HS-27A (cell line): ENCODE data around the gene FABP3.

ENCODE experiments used
- DNase-seq: peaks from one replicate; pipeline ENCODE4 v3.0.0-alpha.2; 2012; ENCODE audit warnings: low read depth, missing footprints

FABP3 gene

DNA sequence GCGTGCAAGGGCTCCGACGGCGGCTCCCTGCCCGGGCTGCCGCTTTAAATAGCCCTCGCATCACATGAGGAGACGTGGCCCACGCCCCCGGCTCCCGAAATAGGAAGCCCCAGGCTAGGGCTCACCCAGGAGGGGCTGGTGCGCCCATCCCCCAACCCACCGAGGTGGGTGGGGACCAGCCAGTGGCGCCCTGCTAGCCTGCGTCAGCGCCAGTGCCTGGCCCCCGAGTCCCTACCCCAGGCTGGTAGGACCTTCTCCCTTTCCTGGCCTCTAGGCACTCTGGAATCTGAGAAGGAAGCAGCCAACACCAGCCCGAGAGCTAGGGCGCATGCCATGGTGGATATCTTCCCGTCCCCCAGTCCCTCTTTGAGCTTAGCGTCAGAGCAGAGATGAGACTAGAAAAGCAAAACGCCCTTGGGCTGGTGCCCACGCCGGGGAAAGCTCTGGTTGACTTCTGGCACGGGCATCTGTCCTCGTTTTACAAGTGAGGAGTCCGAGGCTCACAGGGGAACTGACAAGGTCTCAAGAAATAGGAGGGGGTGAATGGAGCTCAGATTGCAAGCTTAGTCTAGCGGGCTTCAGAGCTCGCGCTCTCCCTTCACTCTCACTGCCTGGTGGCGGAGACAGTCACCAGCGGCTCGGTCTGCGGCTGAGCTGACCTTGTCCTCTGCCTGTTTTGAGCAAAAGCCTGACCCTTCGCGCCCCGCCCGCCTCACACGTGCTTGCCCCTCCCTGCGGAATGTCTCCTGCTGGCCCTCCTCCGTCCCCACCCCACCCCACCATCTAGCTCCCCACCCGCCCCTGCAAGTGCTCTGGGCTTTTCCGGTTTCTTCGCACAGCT, at the start of gene FABP3:
FABP3 (minus strand) TSS at position 21 of the 841 bp plus-strand sequence. CDS start 62 bp downstream, outside the sequence.
- DNase-seq, result no peak

DNA sequence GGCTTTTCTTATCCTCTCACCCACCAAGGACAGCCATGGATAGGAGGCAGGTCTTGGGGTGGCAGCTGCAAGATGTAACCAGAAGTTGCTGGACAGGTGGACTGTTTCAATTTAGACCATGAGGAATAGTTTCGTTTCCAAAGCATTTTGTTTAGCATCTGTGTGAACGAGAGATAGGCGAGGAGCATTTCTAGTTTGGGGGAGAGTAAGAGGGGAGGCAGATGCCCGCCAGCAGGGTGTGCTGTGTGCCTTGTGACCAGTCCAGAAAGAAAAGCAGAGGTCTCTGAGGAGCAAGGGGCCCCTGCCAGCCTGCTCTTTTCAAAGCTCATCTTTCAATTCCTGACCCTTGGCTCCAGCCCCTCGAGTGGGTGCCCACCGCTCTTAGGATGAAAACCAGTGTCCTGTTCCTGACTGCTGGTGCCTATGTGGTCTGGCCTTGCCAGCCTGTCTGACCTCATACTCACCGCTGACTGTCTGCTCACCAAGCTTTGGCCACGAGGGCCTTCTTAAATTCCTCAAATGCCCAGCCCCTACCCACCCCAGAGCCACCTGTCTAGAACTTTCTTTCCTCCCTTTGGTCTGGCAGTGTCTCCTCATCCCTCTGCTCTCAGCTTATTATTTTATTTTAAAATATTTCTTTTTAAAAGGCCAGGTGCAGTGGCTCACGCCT, 48.6 kb upstream of the FABP3 start:
- no peak for DNase-seq

- no peak for DNase-seq
Measured at GRCh38 chr1:31420716-31421115, 47.8 kb upstream of the FABP3 start.

DNA sequence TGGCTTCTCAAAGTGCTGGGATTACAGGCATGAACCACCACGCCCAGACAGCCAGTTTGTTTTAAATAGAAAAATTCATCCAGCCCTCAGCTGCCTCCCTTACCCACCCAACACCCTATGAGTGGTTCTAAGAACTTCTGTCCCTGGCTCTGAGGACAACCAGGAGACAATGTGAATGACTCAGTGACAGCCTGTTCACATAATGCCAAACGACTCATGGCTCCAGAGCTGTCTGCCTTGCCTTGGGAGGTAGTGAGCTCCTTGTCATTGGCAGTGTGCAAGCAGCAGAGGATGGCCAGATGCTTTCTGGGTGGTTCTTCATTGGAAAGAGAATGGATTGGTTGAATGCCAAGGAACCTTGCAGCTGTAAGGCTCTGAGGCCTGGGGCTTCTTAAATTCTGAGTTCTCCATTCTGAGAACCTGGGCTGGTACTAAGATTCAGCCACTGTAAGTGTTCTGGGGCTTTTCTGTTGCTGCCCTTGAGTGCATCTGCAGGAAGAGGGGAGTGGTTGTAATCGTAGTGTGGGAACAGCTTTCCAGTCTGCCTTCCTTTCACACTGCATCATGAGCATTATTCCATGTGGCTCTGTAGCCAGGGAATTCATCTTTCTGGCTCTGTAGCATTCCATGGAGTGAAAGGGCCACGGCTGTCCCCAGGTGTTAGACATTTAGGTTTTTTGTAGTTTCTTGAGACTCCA, 45.9 kb upstream of the FABP3 start:
- no peak for DNase-seq

- DNase-seq, result no peak
Measured at GRCh38 chr1:31417148-31417547, 44.3 kb upstream of the FABP3 start.

DNA sequence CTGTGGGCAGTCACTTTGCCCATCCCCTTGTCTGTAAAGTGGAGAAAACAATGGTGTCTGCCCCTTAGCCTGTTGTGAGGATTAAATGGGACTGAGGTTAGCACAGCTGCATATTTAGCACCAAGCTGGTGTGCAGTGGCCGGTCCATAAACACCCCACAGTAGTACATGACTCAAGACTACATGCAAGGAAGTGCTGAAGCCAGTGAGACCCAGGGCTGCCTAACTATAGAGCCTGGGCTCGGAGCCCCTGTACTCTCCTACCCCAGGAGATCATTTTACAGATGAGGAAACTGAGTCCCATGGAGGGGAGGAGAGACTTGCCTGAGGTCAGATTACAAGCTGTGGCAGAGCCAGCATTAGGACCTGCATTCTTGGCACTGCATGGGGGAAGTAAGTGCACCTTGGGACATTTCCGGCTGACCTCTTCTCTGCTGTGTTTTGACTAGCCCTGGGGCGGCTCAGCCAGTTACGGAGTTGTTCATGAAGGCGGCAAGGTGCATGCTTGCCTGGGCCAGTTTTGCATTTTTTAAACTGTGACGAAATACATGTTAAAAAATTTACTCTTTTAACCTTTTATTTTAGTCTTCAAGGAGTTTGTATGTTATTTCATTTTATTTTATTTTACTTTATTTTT, 43.3 kb upstream of the FABP3 start:
- DNase-seq, result no peak

DNA sequence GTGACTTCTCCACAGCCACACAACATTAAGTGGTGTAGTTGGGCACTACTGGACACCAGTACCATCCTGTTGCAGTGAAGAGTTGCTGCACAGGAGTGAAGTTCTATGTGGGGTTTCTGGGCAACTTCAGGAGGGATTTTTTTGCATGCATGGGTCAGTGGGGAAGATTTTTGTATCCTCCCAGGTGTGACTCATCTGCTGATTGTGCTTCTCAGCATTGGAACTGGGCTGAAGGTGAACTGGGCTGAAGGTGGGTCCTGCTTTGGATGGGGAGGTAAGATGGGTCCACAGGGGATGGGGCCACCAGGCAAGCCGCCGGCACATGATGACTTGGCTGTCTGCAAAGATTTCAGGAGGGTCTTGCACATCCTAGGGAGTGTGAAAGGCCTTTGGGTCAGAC, 42.8 kb upstream of the FABP3 start:
- no peak for DNase-seq

DNA sequence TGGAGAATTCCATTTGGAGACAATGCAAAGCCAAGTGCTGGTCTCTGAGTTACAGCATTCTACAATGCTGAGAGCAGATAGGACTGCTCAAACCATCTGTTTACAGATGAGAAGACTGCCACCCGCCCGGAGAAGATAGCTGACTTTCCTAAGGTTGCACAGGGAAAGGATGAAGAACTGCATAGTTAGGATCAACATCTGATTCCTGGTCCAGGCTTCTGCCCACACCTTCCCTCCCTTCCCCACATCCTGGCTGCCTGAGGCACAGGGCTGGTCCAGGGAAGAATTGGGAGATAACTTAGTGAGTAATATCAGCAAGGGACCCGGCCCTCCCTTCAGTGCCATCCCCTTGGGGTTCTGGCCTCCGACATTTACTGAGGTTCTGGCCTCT, 42.1 kb upstream of the FABP3 start:
- no peak for DNase-seq

GRCh38 chr1:31413405-31414001, 40.6 kb upstream of the FABP3 start:
- no peak for DNase-seq

- DNase-seq, result no peak
Measured at GRCh38 chr1:31412732-31413404, 40.0 kb upstream of the FABP3 start, which contains the start of gene SERINC2. Gene SERINC2, plus strand, starts transcription at chr1:31413213. Its CDS starts 53 bp downstream, at chr1:31413266.

DNA sequence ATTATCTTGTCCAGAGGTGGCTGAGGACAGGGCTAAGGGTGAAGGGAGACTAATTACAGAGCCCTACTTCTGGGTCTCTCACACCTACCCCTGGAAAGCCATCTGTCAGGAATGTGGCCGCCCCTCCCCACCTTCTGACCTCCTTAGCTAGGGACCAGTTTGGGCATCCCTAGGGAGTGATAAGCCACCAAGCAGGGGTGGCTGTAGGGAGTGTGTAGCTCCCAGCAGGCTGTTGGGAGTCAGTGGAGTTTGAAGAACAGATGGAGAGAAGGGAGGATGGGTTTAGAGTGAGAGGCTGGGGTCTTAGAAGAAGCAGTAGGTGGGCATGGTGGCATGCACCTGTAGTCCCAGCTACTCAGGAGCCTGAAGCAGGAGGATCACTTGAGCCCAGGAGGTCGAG, 39.3 kb upstream of the FABP3 start:
- no peak for DNase-seq

GRCh38 chr1:31410871-31411270, 38.0 kb upstream of the FABP3 start:
- no peak for DNase-seq

DNA sequence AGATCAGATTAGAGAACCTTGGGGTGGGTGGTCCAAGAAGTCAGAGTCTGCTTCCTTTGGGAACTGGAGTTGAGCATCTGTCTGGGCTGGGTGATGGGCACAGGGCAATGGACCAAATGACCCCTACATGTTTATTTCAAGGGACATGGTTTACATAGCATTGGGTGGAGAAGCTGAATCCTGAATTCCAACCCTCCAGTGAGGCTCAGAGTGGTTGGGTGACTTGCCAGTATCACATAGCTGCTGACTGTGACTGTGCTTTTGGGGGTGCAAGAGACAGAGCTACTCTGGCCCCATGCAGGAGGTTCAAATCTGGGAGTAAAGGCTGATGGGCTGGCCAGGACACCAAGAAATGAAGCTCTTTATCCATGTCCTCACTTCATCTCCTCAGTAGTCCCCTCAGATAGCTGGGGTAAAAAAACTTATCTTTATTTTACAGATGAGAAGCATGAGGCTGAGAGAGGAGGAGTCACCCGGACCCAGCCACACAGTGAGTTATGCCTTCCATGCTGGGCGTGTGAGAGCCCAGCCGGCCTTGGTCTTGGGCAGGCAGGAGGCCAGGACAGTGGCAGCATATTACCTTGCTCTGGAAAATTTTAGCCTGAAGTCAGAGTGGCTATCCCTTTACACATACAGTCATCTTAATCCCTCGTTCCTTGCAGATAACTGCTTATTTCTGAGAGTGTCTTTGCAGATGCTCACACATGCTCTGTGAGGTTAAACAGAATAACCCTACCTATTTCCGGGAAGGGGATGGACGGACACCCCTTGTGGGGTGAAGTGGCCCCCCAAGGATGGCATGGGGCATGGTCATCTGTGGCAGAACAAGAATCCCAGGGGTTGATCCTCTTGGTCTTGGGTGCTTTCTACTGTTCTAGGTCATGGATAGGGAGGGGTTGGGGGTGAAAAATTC, 37.3 kb upstream of the FABP3 start:
- no peak for DNase-seq

DNA sequence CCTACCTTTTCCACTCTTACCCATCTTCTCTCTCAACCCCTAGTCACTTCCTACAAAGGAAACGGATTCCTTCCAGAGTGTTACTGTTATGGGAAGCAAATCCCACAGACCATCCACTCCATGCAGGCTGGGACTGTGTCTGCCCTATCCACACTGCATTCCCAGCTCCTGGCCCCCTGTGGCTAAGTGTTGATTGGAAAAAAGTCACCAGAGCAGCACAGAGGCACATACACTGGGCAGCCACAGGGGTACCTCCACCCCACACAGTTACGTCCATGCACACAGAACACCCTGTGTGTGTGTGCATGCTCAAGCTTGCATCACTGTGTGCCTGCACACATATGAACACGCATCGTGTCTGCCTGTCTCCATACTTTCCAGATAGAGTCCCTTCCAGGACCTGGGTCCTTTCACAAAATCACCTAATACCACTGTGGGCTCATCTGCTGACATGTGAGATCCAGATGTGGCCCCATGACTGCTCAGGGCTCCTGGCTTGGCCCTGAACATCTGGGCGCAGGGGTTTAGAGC, 36.0 kb upstream of the FABP3 start:
- no peak for DNase-seq

GRCh38 chr1:31407029-31407626, 34.3 kb upstream of the FABP3 start:
- DNase-seq, result no peak

GRCh38 chr1:31405578-31406245, 32.8 kb upstream of the FABP3 start:
- DNase-seq, result no peak

DNA sequence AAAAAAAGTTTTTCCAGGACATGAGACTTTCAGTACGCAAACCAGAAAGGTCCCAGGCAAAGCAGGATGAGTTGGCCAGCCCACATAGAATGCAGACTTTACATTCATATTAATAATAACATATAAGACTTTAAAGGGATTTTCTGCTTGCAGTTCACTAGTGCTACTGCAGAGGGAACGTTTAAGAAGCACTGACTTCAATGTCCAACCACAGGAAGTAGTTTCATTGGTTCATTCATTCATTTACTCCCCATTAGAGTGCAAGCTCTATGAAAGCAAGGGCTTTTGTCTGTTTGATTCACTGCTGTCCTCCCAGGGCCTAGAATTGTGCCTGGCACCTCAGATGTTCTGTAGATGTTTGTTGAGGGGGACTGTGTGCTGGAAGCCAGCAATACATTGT, 28.4 kb upstream of the FABP3 start:
- DNase-seq, result no peak

GRCh38 chr1:31400393-31400792, 27.5 kb upstream of the FABP3 start:
- no peak for DNase-seq

GRCh38 chr1:31399976-31400375, 27.1 kb upstream of the FABP3 start:
- no peak for DNase-seq
